ENCODE measurements around the gene TAS2R39.

DNA sequence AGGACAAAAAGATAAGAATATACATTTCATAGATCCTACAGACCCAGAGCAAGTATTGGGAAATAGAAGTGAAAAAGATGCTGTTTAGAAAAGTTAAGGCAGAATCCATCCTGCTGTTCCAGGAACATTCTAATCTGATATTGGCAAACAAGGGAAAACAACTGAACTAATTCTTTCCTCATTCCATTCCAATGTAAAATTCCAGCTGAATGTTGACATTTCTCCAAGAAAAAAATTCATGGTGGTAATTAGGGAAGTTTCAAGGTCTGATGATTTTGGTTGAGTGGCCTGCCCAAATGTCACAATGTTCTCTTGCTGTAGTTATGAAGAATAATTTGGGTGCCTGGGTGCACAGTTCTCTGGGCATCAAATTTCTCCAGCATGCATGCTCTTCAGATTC, 36.1 kb upstream of the TAS2R39 start:
- TF ChIP-seq CTCF (IDR thresholded peaks at IDR 0.05; ENCODE audit: poor library complexity, severe bottlenecking) (no peak), SMC3 (conservative IDR thresholded peaks at IDR 0.05; ENCODE audit: poor library complexity) (no peak), POLR2AphosphoS5 (IDR thresholded peaks at IDR 0.05) (no peak), TAF1 (IDR thresholded peaks at IDR 0.05; ENCODE audit: low read depth) (no peak)
- TF ChIP-seq, protein P1, sequence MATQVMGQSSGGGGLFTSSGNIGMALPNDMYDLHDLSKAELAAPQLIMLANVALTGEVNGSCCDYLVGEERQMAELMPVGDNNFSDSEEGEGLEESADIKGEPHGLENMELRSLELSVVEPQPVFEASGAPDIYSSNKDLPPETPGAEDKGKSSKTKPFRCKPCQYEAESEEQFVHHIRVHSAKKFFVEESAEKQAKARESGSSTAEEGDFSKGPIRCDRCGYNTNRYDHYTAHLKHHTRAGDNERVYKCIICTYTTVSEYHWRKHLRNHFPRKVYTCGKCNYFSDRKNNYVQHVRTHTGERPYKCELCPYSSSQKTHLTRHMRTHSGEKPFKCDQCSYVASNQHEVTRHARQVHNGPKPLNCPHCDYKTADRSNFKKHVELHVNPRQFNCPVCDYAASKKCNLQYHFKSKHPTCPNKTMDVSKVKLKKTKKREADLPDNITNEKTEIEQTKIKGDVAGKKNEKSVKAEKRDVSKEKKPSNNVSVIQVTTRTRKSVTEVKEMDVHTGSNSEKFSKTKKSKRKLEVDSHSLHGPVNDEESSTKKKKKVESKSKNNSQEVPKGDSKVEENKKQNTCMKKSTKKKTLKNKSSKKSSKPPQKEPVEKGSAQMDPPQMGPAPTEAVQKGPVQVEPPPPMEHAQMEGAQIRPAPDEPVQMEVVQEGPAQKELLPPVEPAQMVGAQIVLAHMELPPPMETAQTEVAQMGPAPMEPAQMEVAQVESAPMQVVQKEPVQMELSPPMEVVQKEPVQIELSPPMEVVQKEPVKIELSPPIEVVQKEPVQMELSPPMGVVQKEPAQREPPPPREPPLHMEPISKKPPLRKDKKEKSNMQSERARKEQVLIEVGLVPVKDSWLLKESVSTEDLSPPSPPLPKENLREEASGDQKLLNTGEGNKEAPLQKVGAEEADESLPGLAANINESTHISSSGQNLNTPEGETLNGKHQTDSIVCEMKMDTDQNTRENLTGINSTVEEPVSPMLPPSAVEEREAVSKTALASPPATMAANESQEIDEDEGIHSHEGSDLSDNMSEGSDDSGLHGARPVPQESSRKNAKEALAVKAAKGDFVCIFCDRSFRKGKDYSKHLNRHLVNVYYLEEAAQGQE (IDR thresholded peaks at IDR 0.05; ENCODE audit: borderline replicate concordance): no peak
